Left kidney (tissue), 8 donors: ENCODE results near the gene COG1. TPM values are rescaled to one million over a fixed set of nuclear protein-coding genes. Genes with fewer than 3 reads are reported as not detected.
"Not testable (repeated sequence)": the region's sequence is repeated elsewhere in the genome, so short reads cannot be mapped to it uniquely, and the experiment has no call there.

Source experiments
- DNase-seq: peaks from one replicate; pipeline ENCODE4 v3.0.0-alpha.2; 2013
- long read RNA-seq, 8 donors: transcript quantifications; one replicate each; lab custom pipeline, GENCODE V29; 2026
- polyA plus RNA-seq: library from polyadenylated mRNA; unstranded; fragments of 120-200 nt; gene quantifications from one replicate; pipeline ENCODE4 v1.2.1, GENCODE V29; 2013; ENCODE audit not compliant: insufficient read length

The COG1 gene, protein sequence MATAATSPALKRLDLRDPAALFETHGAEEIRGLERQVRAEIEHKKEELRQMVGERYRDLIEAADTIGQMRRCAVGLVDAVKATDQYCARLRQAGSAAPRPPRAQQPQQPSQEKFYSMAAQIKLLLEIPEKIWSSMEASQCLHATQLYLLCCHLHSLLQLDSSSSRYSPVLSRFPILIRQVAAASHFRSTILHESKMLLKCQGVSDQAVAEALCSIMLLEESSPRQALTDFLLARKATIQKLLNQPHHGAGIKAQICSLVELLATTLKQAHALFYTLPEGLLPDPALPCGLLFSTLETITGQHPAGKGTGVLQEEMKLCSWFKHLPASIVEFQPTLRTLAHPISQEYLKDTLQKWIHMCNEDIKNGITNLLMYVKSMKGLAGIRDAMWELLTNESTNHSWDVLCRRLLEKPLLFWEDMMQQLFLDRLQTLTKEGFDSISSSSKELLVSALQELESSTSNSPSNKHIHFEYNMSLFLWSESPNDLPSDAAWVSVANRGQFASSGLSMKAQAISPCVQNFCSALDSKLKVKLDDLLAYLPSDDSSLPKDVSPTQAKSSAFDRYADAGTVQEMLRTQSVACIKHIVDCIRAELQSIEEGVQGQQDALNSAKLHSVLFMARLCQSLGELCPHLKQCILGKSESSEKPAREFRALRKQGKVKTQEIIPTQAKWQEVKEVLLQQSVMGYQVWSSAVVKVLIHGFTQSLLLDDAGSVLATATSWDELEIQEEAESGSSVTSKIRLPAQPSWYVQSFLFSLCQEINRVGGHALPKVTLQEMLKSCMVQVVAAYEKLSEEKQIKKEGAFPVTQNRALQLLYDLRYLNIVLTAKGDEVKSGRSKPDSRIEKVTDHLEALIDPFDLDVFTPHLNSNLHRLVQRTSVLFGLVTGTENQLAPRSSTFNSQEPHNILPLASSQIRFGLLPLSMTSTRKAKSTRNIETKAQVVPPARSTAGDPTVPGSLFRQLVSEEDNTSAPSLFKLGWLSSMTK
- polyA plus RNA-seq = 61.4 TPM
- long read RNA-seq, donor 1, partial matches to known transcripts = 0 of 4 reads
- long read RNA-seq, donor 1, other reads (novel, unspliced or antisense) = 0 of 4 reads
- long read RNA-seq, donor 2, partial matches to known transcripts = 0 of 5 reads
- long read RNA-seq, donor 2, other reads (novel, unspliced or antisense) = 0 of 5 reads
- long read RNA-seq, donor 3, partial matches to known transcripts = 0 of 3 reads
- long read RNA-seq, donor 3, other reads (novel, unspliced or antisense) = 0 of 3 reads
- long read RNA-seq, donor 4 = 0 reads
- long read RNA-seq, donor 5, transcript COG1-201 (14 exons, 3,079 nt) = major isoform, 7 of 8 reads
- long read RNA-seq, donor 5, partial matches to known transcripts = 0 of 8 reads
- long read RNA-seq, donor 5, other reads (novel, unspliced or antisense) = 0 of 8 reads
- long read RNA-seq, donor 6, partial matches to known transcripts = 0 of 1 reads
- long read RNA-seq, donor 6, other reads (novel, unspliced or antisense) = 0 of 1 reads
- long read RNA-seq, donor 7, transcript COG1-201 (14 exons, 3,079 nt) = major isoform, 5 of 7 reads
- long read RNA-seq, donor 7, partial matches to known transcripts = 0 of 7 reads
- long read RNA-seq, donor 7, other reads (novel, unspliced or antisense) = 0 of 7 reads
- long read RNA-seq, donor 8, partial matches to known transcripts = 0 of 2 reads
- long read RNA-seq, donor 8, other reads (novel, unspliced or antisense) = 0 of 2 reads

DNA sequence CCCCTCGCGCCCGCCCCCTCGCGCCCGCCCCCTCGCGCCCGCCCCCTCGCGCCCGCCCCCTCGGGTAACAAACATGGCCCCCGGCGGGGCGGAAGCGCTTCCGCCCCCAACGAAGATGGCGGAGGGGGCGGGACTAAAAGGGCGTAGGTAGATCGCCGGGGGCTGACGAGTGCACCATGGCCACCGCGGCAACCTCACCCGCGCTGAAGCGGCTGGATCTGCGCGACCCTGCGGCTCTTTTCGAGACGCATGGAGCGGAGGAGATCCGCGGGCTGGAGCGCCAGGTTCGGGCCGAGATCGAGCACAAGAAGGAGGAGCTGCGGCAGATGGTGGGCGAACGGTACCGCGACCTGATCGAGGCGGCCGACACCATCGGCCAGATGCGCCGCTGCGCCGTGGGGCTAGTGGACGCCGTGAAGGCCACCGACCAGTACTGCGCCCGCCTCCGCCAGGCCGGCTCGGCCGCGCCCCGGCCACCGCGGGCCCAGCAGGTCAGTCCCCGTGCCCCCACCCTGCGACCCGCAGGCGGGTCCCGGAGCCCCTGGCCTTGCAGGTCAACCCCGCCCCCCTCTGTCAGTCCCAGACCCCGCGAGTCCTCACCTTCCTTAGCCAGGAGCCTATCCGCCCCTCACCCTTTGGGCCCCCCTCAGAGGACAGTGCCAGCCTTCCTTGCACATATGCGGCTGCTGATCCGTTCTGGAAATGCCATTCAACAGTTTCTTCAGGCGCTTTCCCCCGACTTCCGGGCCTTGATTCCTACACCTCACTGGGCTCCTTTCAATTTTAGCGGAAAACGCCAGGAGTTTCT is at the start of gene COG1:
TSS of gene COG1 (plus strand) at position 162 of the 808 bp plus-strand sequence. CDS start at position 177, 15 bp downstream.
- DNase-seq = peak; percentile 90

GRCh38 chr17:73144209-73144608 is 48.6 kb upstream of the COG1 start:
- DNase-seq = not testable (repeated sequence)

- no peak for DNase-seq
Observed at GRCh38 chr17:73145641-73146040, 47.2 kb upstream of the COG1 start.

GRCh38 chr17:73147791-73148190 is 45.1 kb upstream of the COG1 start:
- DNase-seq = not testable (repeated sequence)

- DNase-seq = no peak
Observed at GRCh38 chr17:73148540-73149334, 44.1 kb upstream of the COG1 start.

- DNase-seq = not testable (repeated sequence)
Observed at GRCh38 chr17:73150622-73151300, 42.1 kb upstream of the COG1 start.

- no peak for DNase-seq
Observed at GRCh38 chr17:73151916-73152632, 40.8 kb upstream of the COG1 start.

GRCh38 chr17:73155410-73156165 is 37.3 kb upstream of the COG1 start:
- DNase-seq = peak; percentile 50

DNA sequence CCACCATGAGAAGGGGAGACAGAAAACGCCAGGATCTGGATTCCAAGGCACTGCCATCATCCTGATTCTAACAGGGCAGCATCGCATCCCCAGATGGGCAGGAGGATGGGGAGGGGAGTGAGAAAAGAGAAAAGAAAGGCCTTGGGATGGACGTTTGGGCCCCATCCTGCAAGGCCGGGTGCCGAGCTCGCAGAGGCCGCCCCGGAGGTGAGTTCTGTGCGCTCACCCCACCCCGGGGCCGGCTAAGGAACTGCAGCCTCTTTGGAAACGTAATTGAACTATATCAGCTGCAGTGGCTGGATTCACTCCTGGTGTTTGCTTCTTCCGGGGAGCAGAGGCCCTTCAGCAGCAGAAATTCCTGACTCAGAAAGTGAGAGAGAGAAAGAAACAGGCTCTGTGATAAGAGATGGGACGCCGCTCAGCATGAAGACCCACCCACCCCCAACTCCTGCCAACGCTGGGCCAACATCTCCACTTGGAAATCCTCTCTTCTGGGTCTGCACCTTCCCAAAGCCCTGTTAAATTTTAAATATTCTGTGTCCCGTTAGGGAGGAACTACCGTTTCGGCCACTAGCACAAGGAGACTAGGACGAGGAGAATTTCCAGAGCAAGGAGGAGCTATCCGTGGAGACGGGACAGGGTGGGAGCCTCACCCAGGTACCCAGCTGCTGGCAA is 36.6 kb upstream of the COG1 start:
- peak; percentile 58 for DNase-seq

DNA sequence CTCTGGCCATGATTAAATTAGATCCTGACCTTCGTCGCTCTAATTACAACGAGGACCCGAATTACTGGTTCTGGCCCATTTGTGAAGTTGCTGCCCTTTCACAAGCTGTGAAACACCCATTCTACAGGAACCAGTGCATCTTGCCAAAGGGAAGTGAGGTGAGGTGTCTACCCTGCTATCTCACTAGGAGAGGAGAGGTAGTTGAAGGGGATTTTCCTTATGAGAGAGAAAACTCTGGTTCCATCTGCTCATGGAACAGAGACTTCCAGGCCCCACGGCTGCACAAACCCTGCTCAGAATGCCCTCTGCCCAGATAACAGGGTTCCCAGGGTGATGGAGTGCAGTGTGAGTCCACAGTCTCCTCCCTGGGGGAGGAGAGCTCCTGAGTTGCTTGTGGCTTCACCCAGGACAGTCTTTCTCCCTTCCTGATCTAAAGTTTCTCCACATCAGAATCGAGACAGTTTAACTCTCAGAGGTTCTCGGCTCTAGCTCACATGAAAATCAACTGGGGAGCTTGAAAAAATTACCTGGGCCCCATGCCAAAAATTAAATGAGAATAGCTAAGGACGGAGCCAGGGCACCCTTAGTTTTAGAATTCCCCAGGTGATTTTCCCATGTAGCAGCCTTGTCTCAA is 35.9 kb upstream of the COG1 start:
- no peak for DNase-seq

DNA sequence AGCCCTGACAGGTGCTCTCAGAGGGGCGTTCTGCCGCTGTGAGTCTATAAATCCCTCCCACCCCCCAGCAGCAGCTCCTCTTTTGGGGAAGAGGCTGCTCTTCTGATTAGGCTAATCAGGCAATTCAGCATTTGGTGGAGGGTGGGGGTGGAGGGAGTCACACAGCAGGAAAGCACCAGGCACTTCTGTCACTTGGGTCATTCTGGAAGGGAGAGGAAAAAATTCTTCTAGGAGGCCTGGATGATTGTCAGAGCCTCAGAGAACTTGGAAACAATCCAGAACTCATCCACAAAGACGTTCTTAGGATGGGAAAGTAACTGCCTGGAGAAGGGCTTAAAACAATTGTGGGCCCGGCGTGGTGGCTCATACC is 35.3 kb upstream of the COG1 start:
- DNase-seq = no peak

- no peak for DNase-seq
Observed at GRCh38 chr17:73158133-73158532, 34.7 kb upstream of the COG1 start.

- DNase-seq = no peak
Observed at GRCh38 chr17:73160980-73161630, 31.8 kb upstream of the COG1 start.

DNA sequence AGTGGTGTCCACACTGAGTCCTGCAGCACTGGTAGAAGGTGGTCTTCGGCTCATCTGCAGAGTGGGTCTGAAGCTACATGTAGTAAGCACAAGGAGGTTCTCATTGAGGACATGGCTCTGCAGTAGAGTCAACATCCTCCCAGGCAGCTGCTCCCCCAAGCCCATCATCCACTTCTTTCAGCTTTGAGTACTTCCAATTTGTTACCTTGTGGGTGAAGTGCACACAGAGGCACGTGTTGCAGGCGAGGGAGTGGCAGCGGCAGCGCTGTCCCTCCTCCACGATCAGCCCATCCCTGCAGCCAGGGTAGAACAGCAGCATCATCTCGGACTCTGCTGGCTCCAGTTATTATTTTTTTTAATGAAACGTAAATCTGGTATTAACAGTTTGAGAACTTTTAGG is 29.8 kb upstream of the COG1 start:
- no peak for DNase-seq

- DNase-seq = no peak
Observed at GRCh38 chr17:73165616-73166404, 27.0 kb upstream of the COG1 start.
